DOHH2 (cell line): ENCODE results near the gene OSBP.
"Not testable (repeated sequence)": the region's sequence is repeated elsewhere in the genome, so short reads cannot be mapped to it uniquely, and the experiment has no call there.

ENCODE experiments used
- H3F3A ChIP-seq: fragments of 200-600 bp; sonication (generic), shearing (Covaris generic); 2 replicates; pipeline ENCODE4 v1.6.0; 2016; ENCODE audit warnings: antibody characterized with exemption, mild to moderate bottlenecking; ENCODE audit not compliant: control insufficient read depth, insufficient read depth
- H3K27ac ChIP-seq: fragments of 200-600 bp; sonication (generic); 2 replicates; pipeline ENCODE4 v1.5.1; 2014; ENCODE audit warnings: low read depth, mild to moderate bottlenecking, low read length, moderate library complexity
- H3K27me3 ChIP-seq: fragments of 200-600 bp; sonication (generic); 2 replicates; pipeline ENCODE4 v1.6.1; 2014; ENCODE audit warnings: mild to moderate bottlenecking, low read length, mixed read lengths; ENCODE audit not compliant: control insufficient read depth
- H3K36me3 ChIP-seq: fragments of 200-600 bp; sonication (generic); 2 replicates; pipeline ENCODE4 v1.6.1; 2014; ENCODE audit warnings: mild to moderate bottlenecking, low read length, moderate library complexity, mixed read lengths; ENCODE audit not compliant: control insufficient read depth
- H3K4me1 ChIP-seq: fragments of 200-600 bp; sonication (generic); 2 replicates; pipeline ENCODE4 v1.6.1; 2014; ENCODE audit warnings: mild to moderate bottlenecking, low read length, mixed read lengths; ENCODE audit not compliant: control insufficient read depth
- H3K4me2 ChIP-seq: fragments of 200-600 bp; sonication (generic); 2 replicates; pipeline ENCODE4 v1.6.0; 2014; ENCODE audit warnings: mild to moderate bottlenecking, low read length, moderate library complexity
- H3K4me3 ChIP-seq: fragments of 200-600 bp; sonication (generic); 2 replicates; pipeline ENCODE4 v1.5.1; 2014; ENCODE audit warnings: mild to moderate bottlenecking, low read length, mixed read lengths
- H3K79me2 ChIP-seq: fragments of 200-600 bp; sonication (generic); 2 replicates; pipeline ENCODE4 v1.6.1; 2014; ENCODE audit warnings: mild to moderate bottlenecking, low read length, mixed read lengths; ENCODE audit not compliant: control insufficient read depth
- H3K9me2 ChIP-seq: fragments of 200-600 bp; sonication (generic); replicated peaks from 2 replicates; pipeline ENCODE4 v1.6.1; 2014; ENCODE audit warnings: mild to moderate bottlenecking, low read length, mixed read lengths; ENCODE audit not compliant: control insufficient read depth
- H3K9me3 ChIP-seq: fragments of 200-600 bp; sonication (generic); 2 replicates; pipeline ENCODE4 v1.6.1; 2014; ENCODE audit warnings: antibody characterized with exemption, low read length, mixed read lengths; ENCODE audit not compliant: control insufficient read depth, insufficient read depth
- H4K20me1 ChIP-seq: fragments of 200-600 bp; sonication (generic); 2 replicates; pipeline ENCODE4 v1.6.0; 2014; ENCODE audit warnings: low read depth, mild to moderate bottlenecking, antibody characterized with exemption, low read length, moderate library complexity; ENCODE audit not compliant: control insufficient read depth, insufficient read depth
- CTCF ChIP-seq: fragments of 200-600 bp; sonication (generic); IDR thresholded peaks from one replicate; pipeline ENCODE4 v1.5.1; 2014; ENCODE audit warnings: antibody characterized with exemption, mild to moderate bottlenecking, low read depth, low read length; ENCODE audit not compliant: poor library complexity, severe bottlenecking
- EZH2phosphoT487 ChIP-seq: fragments of 200-600 bp; sonication (generic); IDR thresholded peaks from 2 replicates; pipeline ENCODE4 v1.6.1; 2017; ENCODE audit warnings: borderline replicate concordance, mild to moderate bottlenecking, antibody characterized with exemption, low read length, moderate library complexity, mixed read lengths

The OSBP gene

GRCh38 chr11:59629996-59630395 lies 14.4 kb upstream of the OSBP start:
- no peak overlapping the region for H3K27ac ChIP-seq
- peaks cover 8% of the 10 kb centered on the region for H3K4me1 ChIP-seq
- H3K79me2 ChIP-seq = no peaks in the 10 kb centered on the region
- H3K9me3 ChIP-seq = no peaks in the 10 kb centered on the region
- H3K36me3 ChIP-seq = no peaks in the 10 kb centered on the region
- H3K4me2 ChIP-seq = no peak overlapping the region
- H3K9me2 ChIP-seq = no peaks in the 10 kb centered on the region
- H3K4me3 ChIP-seq = no peak overlapping the region
- TF ChIP-seq CTCF (no peak), EZH2phosphoT487 (no peak)
- H4K20me1 ChIP-seq = no peaks in the 10 kb centered on the region
- H3K27me3 ChIP-seq = no peaks in the 10 kb centered on the region
- H3F3A ChIP-seq = peaks cover 7% of the 10 kb centered on the region

DNA sequence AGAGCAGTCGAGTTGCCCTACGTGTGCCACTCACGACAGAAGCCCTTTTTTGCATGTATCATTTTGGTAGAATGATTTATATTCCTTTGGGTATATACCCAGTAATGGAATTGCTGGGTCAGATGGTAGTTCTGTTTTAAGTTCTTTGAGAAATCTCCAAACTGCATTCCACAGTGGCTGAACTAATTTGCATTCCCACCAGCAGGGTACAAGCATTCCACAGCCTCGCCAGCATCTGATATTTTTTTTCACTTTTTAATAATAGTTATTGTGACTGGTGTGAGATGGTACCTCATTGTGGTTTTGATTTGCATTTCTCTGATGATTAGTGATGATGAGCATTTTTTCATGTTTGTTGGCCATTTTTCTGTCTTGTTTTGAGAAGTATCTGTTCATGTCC lies 11.4 kb upstream of the OSBP start:
- H3K36me3 ChIP-seq, H3K9me2 ChIP-seq, H3K79me2 ChIP-seq, H3K4me1 ChIP-seq, H3K4me2 ChIP-seq, H3K4me3 ChIP-seq, H4K20me1 ChIP-seq, H3F3A ChIP-seq, H3K27me3 ChIP-seq, H3K27ac ChIP-seq, H3K9me3 ChIP-seq: not testable (repeated sequence)

GRCh38 chr11:59625703-59626102 lies 10.1 kb upstream of the OSBP start:
- H3K9me2 ChIP-seq = no peaks in the 10 kb centered on the region
- H3K36me3 ChIP-seq = no peaks in the 10 kb centered on the region
- no peak for TF ChIP-seq EZH2phosphoT487
- no peak for TF ChIP-seq CTCF
- no peak overlapping the region for H3K4me3 ChIP-seq
- H3K9me3 ChIP-seq = no peaks in the 10 kb centered on the region
- no peak overlapping the region for H3K4me2 ChIP-seq
- H4K20me1 ChIP-seq = no peaks in the 10 kb centered on the region
- H3F3A ChIP-seq = no peaks in the 10 kb centered on the region; the same call in 1 of the 2 replicates
- no peaks in the 10 kb centered on the region for H3K27me3 ChIP-seq
- no peak overlapping the region for H3K27ac ChIP-seq
- H3K79me2 ChIP-seq = no peaks in the 10 kb centered on the region
- H3K4me1 ChIP-seq = peaks cover 8% of the 10 kb centered on the region

DNA sequence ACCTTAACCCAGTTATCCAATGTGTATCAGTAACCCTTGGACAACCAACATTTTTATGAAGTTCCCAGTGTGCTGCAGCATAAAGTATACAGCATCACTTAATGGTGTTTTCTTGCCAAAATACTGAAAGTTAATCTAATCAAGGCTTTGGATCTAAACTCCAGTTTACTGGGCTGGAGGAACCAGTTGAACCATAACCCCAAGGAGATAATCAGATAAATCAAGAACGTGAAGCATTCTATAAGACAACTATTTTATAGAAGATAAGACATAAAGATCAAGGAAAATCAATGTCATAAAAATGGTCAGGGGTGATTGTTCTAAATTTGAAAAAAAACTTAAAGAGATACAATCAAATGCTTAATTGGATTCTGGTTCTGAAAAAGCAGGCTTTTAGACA lies 2.3 kb upstream of the OSBP start:
- Histone ChIP-seq H3K4me3 (no peak overlapping the region), H3K27me3 (no peaks in the 10 kb centered on the region), H3K4me2 (no peak overlapping the region), H3K79me2 (peaks cover 24% of the 10 kb centered on the region), H3K36me3 (peaks cover 16% of the 10 kb centered on the region), H3K9me2 (no peaks in the 10 kb centered on the region), H3K9me3 (no peaks in the 10 kb centered on the region), H4K20me1 (peaks cover 17% of the 10 kb centered on the region), H3F3A (no peaks in the 10 kb centered on the region), H3K27ac (no peak overlapping the region), H3K4me1 (peaks cover 29% of the 10 kb centered on the region)
- TF ChIP-seq CTCF (no peak), EZH2phosphoT487 (no peak)
